ENCODE measurements around the gene ATP13A3. TPM values are rescaled to one million over a fixed set of nuclear protein-coding genes. Genes with fewer than 3 reads are reported as not detected.

ATP13A3 gene
- total RNA-seq, 6 donors from 2014 or later = 67.9 to 152 (median 94.6) TPM

GRCh38 chr3:194382892-194383223 is 103.9 kb downstream of the ATP13A3 start:
- WGBS, 2 donors = 60 to 69% methylated on average over 9 of the region's 9 CpGs
- H3K9me3 ChIP-seq = no peaks in the 10 kb centered on the region
- DNase-seq = no peak
- no peak overlapping the region for H3K27ac ChIP-seq
- H3K27me3 ChIP-seq = no peaks in the 10 kb centered on the region
- no peak overlapping the region for H3K4me3 ChIP-seq
- H3K4me1 ChIP-seq = peaks cover 0 to 5% (median 0%) of the 10 kb centered on the region in 4 donors
- no peaks in the 10 kb centered on the region for H3K36me3 ChIP-seq
- ATAC-seq (ENCODE audit: low FRiP score in 2 of 2) = no peak
- TF ChIP-seq POLR2AphosphoS5 (IDR thresholded peaks at IDR 0.05) = no peak
- TF ChIP-seq EP300 (IDR thresholded peaks at IDR 0.05) = no peak
- no peak for TF ChIP-seq CTCF (IDR thresholded peaks at IDR 0.05)
- no peak for TF ChIP-seq POLR2A (IDR thresholded peaks at IDR 0.05)

- no peak for DNase-seq
- Histone ChIP-seq H3K27ac (no peak overlapping the region), H3K36me3 (no peaks in the 10 kb centered on the region), H3K4me3 (no peak overlapping the region), H3K27me3 (no peaks in the 10 kb centered on the region), H3K4me1 (peaks cover 0 to 5% (median 0%) of the 10 kb centered on the region in 4 donors), H3K9me3 (no peaks in the 10 kb centered on the region)
- WGBS, 2 donors = 66 to 81% methylated on average over 11 to 20 of the region's 20 CpGs
- no peak for TF ChIP-seq POLR2A (IDR thresholded peaks at IDR 0.05)
- TF ChIP-seq CTCF (IDR thresholded peaks at IDR 0.05) = no peak
- no peak for TF ChIP-seq POLR2AphosphoS5 (IDR thresholded peaks at IDR 0.05)
- TF ChIP-seq EP300 (IDR thresholded peaks at IDR 0.05) = no peak
- no peak for ATAC-seq (ENCODE audit: low FRiP score in 2 of 2)
Measured at GRCh38 chr3:194382196-194382891, 104.5 kb downstream of the ATP13A3 start.

- DNase-seq (peak in 1 of 2 donors; percentile 59), ATAC-seq (ENCODE audit: low FRiP score in 2 of 2) (peak; percentile 30 to 60)
- 50 to 55% methylated on average over 9 to 17 of the region's 17 CpGs for WGBS, 2 donors
- Histone ChIP-seq H3K27me3 (no peaks in the 10 kb centered on the region), H3K9me3 (no peaks in the 10 kb centered on the region), H3K4me1 (peaks cover 0 to 5% (median 0%) of the 10 kb centered on the region in 4 donors), H3K27ac (no peak overlapping the region), H3K36me3 (no peaks in the 10 kb centered on the region), H3K4me3 (no peak overlapping the region)
- no peak for TF ChIP-seq EP300 (IDR thresholded peaks at IDR 0.05)
- no peak for TF ChIP-seq POLR2AphosphoS5 (IDR thresholded peaks at IDR 0.05)
- no peak for TF ChIP-seq POLR2A (IDR thresholded peaks at IDR 0.05)
- no peak for TF ChIP-seq CTCF (IDR thresholded peaks at IDR 0.05)
Measured at GRCh38 chr3:194381460-194381875, 105.3 kb downstream of the ATP13A3 start.

- TF ChIP-seq POLR2A (IDR thresholded peaks at IDR 0.05) = no peak
- TF ChIP-seq POLR2AphosphoS5 (IDR thresholded peaks at IDR 0.05) = no peak
- no peak for TF ChIP-seq EP300 (IDR thresholded peaks at IDR 0.05)
- no peak for TF ChIP-seq CTCF (IDR thresholded peaks at IDR 0.05)
- Histone ChIP-seq H3K4me3 (no peak overlapping the region), H3K36me3 (no peaks in the 10 kb centered on the region), H3K4me1 (peaks cover 0 to 5% (median 0%) of the 10 kb centered on the region in 4 donors), H3K9me3 (no peaks in the 10 kb centered on the region), H3K27me3 (no peaks in the 10 kb centered on the region), H3K27ac (no peak overlapping the region)
- ATAC-seq (ENCODE audit: low FRiP score in 2 of 2) (no peak), DNase-seq (no peak)
- WGBS, 2 donors = 84 to 85% methylated on average over 7 of the region's 7 CpGs
Measured at GRCh38 chr3:194380326-194380725, 106.5 kb downstream of the ATP13A3 start.

- Histone ChIP-seq H3K27ac (no peak overlapping the region), H3K36me3 (no peaks in the 10 kb centered on the region), H3K4me3 (no peak overlapping the region), H3K9me3 (no peaks in the 10 kb centered on the region), H3K4me1 (peaks cover 0 to 5% (median 0%) of the 10 kb centered on the region in 4 donors), H3K27me3 (no peaks in the 10 kb centered on the region)
- TF ChIP-seq CTCF (IDR thresholded peaks at IDR 0.05) = no peak
- TF ChIP-seq POLR2A (IDR thresholded peaks at IDR 0.05) = no peak
- TF ChIP-seq EP300 (IDR thresholded peaks at IDR 0.05) = no peak
- TF ChIP-seq POLR2AphosphoS5 (IDR thresholded peaks at IDR 0.05) = no peak
- WGBS, 2 donors = 79 to 87% methylated on average over 9 of the region's 9 CpGs
- ATAC-seq (ENCODE audit: low FRiP score in 2 of 2) (no peak), DNase-seq (no peak)
Measured at GRCh38 chr3:194379651-194380050, 107.2 kb downstream of the ATP13A3 start.

Data from upper lobe of left lung (tissue), 6 donors.